HUES64 (cell line): ENCODE data around the gene CRELD2.
A peak's percentile ranks its signal among the peaks of the same experiment; 100 is the strongest.
"Not testable (repeated sequence)": the region's sequence is repeated elsewhere in the genome, so short reads cannot be mapped to it uniquely, and the experiment has no call there.

Experiments
- H3K27ac ChIP-seq: 2 replicates; pipeline ENCODE4 v1.7.0; 2013; ENCODE audit warnings: low read depth, low read length, inconsistent platforms
- H3K27me3 ChIP-seq: 2 replicates; pipeline ENCODE4 v1.6.1; 2013; ENCODE audit warnings: mild to moderate bottlenecking, low read length; ENCODE audit not compliant: insufficient read depth
- H3K36me3 ChIP-seq: 2 replicates; pipeline ENCODE4 v1.6.1; 2013; ENCODE audit warnings: mild to moderate bottlenecking, low read length; ENCODE audit not compliant: insufficient read depth
- H3K4me1 ChIP-seq: 2 replicates; pipeline ENCODE4 v1.6.1; 2013; ENCODE audit warnings: mild to moderate bottlenecking, low read length, moderate library complexity; ENCODE audit not compliant: insufficient read depth
- H3K4me3 ChIP-seq: 2 replicates; pipeline ENCODE4 v1.5.1; 2013; ENCODE audit warnings: mild to moderate bottlenecking, low read length, moderate library complexity
- H3K9ac ChIP-seq: 2 replicates; pipeline ENCODE4 v1.6.1; 2013; ENCODE audit warnings: mild to moderate bottlenecking, low read depth, low read length
- H3K9me3 ChIP-seq: 2 replicates; pipeline ENCODE4 v1.6.1; 2013; ENCODE audit warnings: low read depth, low read length; ENCODE audit not compliant: insufficient read depth
- WGBS: fragments of 150-250, 120-280 bp; methylation state at CpG from one replicate; pipeline ENCODE4 v1.1.7; 2013; ENCODE audit warnings: missing lambda C conversion rate; 5-methylcytosine and 5-hydroxymethylcytosine counted together

CRELD2 gene

GRCh38 chr22:49941507-49942316 lies 23.3 kb downstream of the CRELD2 start:
- peaks cover 10% of the 10 kb centered on the region for H3K4me1 ChIP-seq
- 95% methylated on average over 17 of the region's 17 CpGs for WGBS
- H3K36me3 ChIP-seq, result no peaks in the 10 kb centered on the region
- H3K4me3 ChIP-seq, result no peak overlapping the region
- H3K9me3 ChIP-seq, result no peaks in the 10 kb centered on the region
- no peak overlapping the region for H3K27ac ChIP-seq
- H3K9ac ChIP-seq, result no peak overlapping the region
- H3K27me3 ChIP-seq, result no peaks in the 10 kb centered on the region

GRCh38 chr22:49942565-49943404 lies 24.4 kb downstream of the CRELD2 start:
- no peak overlapping the region for H3K9ac ChIP-seq
- H3K27ac ChIP-seq, result no peak overlapping the region
- no peaks in the 10 kb centered on the region for H3K36me3 ChIP-seq
- no peaks in the 10 kb centered on the region for H3K9me3 ChIP-seq
- no peaks in the 10 kb centered on the region for H3K27me3 ChIP-seq
- H3K4me1 ChIP-seq, result peaks cover 8% of the 10 kb centered on the region; the same call in 1 of the 2 replicates
- 90% methylated on average over 21 of the region's 21 CpGs for WGBS
- H3K4me3 ChIP-seq, result no peak overlapping the region

GRCh38 chr22:49943405-49943765 lies 25.0 kb downstream of the CRELD2 start:
- 86% methylated on average over 11 of the region's 11 CpGs for WGBS
- H3K9ac ChIP-seq, result no peak overlapping the region
- no peaks in the 10 kb centered on the region for H3K27me3 ChIP-seq
- no peaks in the 10 kb centered on the region for H3K36me3 ChIP-seq
- H3K4me1 ChIP-seq, result peaks cover 8% of the 10 kb centered on the region; the same call in 1 of the 2 replicates
- no peaks in the 10 kb centered on the region for H3K9me3 ChIP-seq
- H3K4me3 ChIP-seq, result no peak overlapping the region
- H3K27ac ChIP-seq, result no peak overlapping the region

- 92% methylated on average over 25 of the region's 25 CpGs for WGBS
- Histone ChIP-seq H3K36me3 (no peaks in the 10 kb centered on the region), H3K4me3 (no peak overlapping the region), H3K27me3 (no peaks in the 10 kb centered on the region), H3K27ac (no peak overlapping the region), H3K4me1 (peaks cover 8% of the 10 kb centered on the region; the same call in 1 of the 2 replicates), H3K9ac (no peak overlapping the region), H3K9me3 (no peaks in the 10 kb centered on the region)
These were observed 25.5 kb downstream of the CRELD2 start for GRCh38 chr22:49943771-49944398.

DNA sequence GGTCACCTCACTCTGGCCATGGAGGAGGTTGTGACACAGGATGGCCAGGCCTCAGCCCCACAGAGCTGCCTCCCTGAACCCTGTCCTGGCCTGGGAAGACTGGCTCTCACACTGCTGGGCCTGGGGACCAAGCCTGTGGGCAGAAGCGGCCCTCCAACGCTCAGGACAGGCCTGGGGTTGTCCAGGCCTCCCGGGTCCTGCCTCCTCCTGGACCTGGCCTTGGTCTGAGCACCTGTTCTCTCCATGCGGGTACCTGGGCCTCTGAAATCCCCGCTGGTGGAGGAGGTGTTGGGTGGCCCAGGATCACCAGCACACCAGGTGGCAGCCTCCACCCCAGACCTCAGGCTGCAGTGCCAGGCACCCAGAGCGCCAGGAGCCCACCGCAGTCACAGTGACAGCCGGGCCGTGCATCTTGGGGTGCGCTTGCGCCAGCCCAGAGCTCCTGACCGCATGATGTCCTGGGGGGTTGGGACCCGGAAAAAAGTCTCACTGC lies 26.0 kb downstream of the CRELD2 start:
- WGBS, result 93% methylated on average over 13 of the region's 13 CpGs
- H3K27me3 ChIP-seq, result no peaks in the 10 kb centered on the region
- H3K9me3 ChIP-seq, result no peaks in the 10 kb centered on the region
- peaks cover 8% of the 10 kb centered on the region; the same call in 1 of the 2 replicates for H3K4me1 ChIP-seq
- no peak overlapping the region for H3K4me3 ChIP-seq
- no peak overlapping the region for H3K27ac ChIP-seq
- H3K9ac ChIP-seq, result no peak overlapping the region
- H3K36me3 ChIP-seq, result no peaks in the 10 kb centered on the region

- H3K36me3 ChIP-seq, H3K9me3 ChIP-seq, H3K27ac ChIP-seq, H3K4me1 ChIP-seq, H3K9ac ChIP-seq, H3K27me3 ChIP-seq, H3K4me3 ChIP-seq: not testable (repeated sequence)
- 84% methylated on average over 13 of the region's 17 CpGs for WGBS
These were observed 26.8 kb downstream of the CRELD2 start for GRCh38 chr22:49945042-49945794.

GRCh38 chr22:49946612-49947295 lies 28.3 kb downstream of the CRELD2 start:
- Histone ChIP-seq H3K4me1 (peaks cover 8% of the 10 kb centered on the region; the same call in 1 of the 2 replicates), H3K27me3 (no peaks in the 10 kb centered on the region), H3K27ac (peak overlapping the region; percentile 35; the same call in 1 of the 2 replicates), H3K9me3 (no peaks in the 10 kb centered on the region), H3K36me3 (no peaks in the 10 kb centered on the region), H3K4me3 (no peak overlapping the region), H3K9ac (no peak overlapping the region)
- 60% methylated on average over 17 of the region's 17 CpGs for WGBS

GRCh38 chr22:49947296-49947622 lies 28.8 kb downstream of the CRELD2 start:
- H3K4me1 ChIP-seq, result peaks cover 8% of the 10 kb centered on the region; the same call in 1 of the 2 replicates
- H3K27ac ChIP-seq, result peak overlapping the region; percentile 35; the same call in 1 of the 2 replicates
- H3K9me3 ChIP-seq, result no peaks in the 10 kb centered on the region
- H3K36me3 ChIP-seq, result no peaks in the 10 kb centered on the region
- no peaks in the 10 kb centered on the region for H3K27me3 ChIP-seq
- WGBS, result 65% methylated on average over 6 of the region's 6 CpGs
- H3K4me3 ChIP-seq, result no peak overlapping the region
- no peak overlapping the region for H3K9ac ChIP-seq

DNA sequence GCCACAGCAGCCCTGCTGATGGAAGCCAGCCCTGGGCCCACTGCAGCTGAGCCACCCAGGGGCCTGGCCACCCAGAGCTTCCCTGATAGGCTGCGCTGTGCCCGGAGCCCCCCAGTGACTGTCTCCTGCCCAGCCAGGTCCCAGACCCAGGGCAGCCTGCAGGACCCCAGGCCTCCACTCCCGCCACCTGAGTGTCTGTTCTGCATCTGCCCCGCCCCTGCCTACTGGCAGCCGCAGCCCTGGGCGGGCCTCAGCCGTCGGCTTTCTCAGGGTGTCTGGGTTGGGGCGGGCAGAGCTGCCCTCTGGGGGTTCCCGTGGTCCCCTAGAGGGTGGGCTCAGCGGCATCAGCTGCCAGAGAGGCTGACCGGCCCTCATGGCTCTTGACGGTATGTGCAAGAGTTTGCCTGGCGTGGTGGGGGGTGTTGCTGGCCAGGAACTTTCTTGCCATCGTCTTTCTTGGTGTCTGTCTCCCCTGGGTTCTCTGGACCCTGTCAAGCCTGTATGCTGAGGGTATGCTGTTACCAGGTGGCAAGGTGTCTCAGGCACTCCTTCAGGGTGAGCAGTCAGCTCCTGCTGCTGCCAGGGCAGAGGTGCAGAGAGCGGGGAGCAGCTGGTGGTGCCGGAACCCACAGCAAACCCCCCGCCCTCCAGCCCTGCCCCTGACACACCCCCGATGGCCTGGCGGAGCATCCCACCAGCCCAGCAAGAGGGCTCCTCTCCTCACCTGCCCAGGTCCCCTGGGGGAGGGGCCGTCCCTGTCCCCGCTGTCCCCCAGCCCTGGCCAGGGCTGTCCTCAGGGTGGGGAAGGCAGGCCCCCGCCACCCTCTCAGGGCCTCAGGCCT lies 29.9 kb downstream of the CRELD2 start:
- no peak overlapping the region for H3K9ac ChIP-seq

More for the DNA sequence above, 29.9 kb downstream of the CRELD2 start:
- Histone ChIP-seq H3K4me1 (peaks cover 8% of the 10 kb centered on the region; the same call in 1 of the 2 replicates), H3K27ac (no peak overlapping the region), H3K36me3 (no peaks in the 10 kb centered on the region), H3K9me3 (no peaks in the 10 kb centered on the region), H3K4me3 (no peak overlapping the region), H3K27me3 (no peaks in the 10 kb centered on the region)
- 76% methylated on average over 23 of the region's 23 CpGs for WGBS
